ENCODE data around the gene CEP19. TPM values are rescaled to one million over a fixed set of nuclear protein-coding genes. Genes with fewer than 3 reads are reported as not detected.

CEP19 gene
- total and polyA plus RNA-seq, 2 donors from 2014 or later, result 1.5 to 2.6 TPM

GRCh38 chr3:196661400-196661799, 50.6 kb downstream of the CEP19 start:
- TF ChIP-seq CTCF (IDR thresholded peaks at IDR 0.05; ENCODE audit: borderline replicate concordance, extremely low read depth, insufficient read depth), result no peak
- Histone ChIP-seq H3K9me3 (ENCODE audit: control insufficient read depth in 2 of 3, insufficient read depth in 1 of 3, low read length in 3 of 3) (no peaks in the 10 kb centered on the region), H3K4me3 (ENCODE audit: low read length in 3 of 3) (no peak overlapping the region), H3K4me1 (ENCODE audit: control insufficient read depth in 2 of 3, insufficient read depth in 2 of 3, low read depth in 1 of 3, low read length in 3 of 3) (no peaks in the 10 kb centered on the region), H3K27ac (ENCODE audit: low read depth in 2 of 2, low read length in 2 of 2) (no peak overlapping the region), H3K27me3 (ENCODE audit: control insufficient read depth, insufficient read depth, low read length) (no peaks in the 10 kb centered on the region), H3K36me3 (ENCODE audit: control insufficient read depth in 2 of 3, insufficient read depth in 3 of 3, low read length in 3 of 3) (no peaks in the 10 kb centered on the region), H3K9ac (ENCODE audit: low read length in 3 of 3) (no peak overlapping the region)
- DNase-seq (peak in 1 of 5 donors; percentile 53), FAIRE-seq (no peak)
- intact Hi-C loops (cut with DNase I), result no loop called here

GRCh38 chr3:196660381-196661166, 51.5 kb downstream of the CEP19 start:
- DNase-seq, result peak in 3 of 5 donors; percentile 18 to 70 (median 39)
- no peak for TF ChIP-seq CTCF (IDR thresholded peaks at IDR 0.05; ENCODE audit: borderline replicate concordance, extremely low read depth, insufficient read depth)
- no peak overlapping the region for H3K27ac ChIP-seq (ENCODE audit: low read depth in 2 of 2, low read length in 2 of 2)
- no peaks in the 10 kb centered on the region for H3K4me1 ChIP-seq (ENCODE audit: control insufficient read depth in 2 of 3, insufficient read depth in 2 of 3, low read depth in 1 of 3, low read length in 3 of 3)
- no peaks in the 10 kb centered on the region for H3K36me3 ChIP-seq (ENCODE audit: control insufficient read depth in 2 of 3, insufficient read depth in 3 of 3, low read length in 3 of 3)
- H3K9ac ChIP-seq (ENCODE audit: low read length in 3 of 3), result no peak overlapping the region
- H3K4me3 ChIP-seq (ENCODE audit: low read length in 3 of 3), result no peak overlapping the region
- H3K9me3 ChIP-seq (ENCODE audit: control insufficient read depth in 2 of 3, insufficient read depth in 1 of 3, low read length in 3 of 3), result no peaks in the 10 kb centered on the region
- intact Hi-C loops (cut with DNase I), result no loop called here
- H3K27me3 ChIP-seq (ENCODE audit: control insufficient read depth, insufficient read depth, low read length), result no peaks in the 10 kb centered on the region
- no peak for FAIRE-seq

- no peak for FAIRE-seq
Observed at GRCh38 chr3:196659901-196660351, 52.1 kb downstream of the CEP19 start.

More at GRCh38 chr3:196659901-196660351, 52.1 kb downstream of the CEP19 start:
- Histone ChIP-seq H3K4me1 (ENCODE audit: control insufficient read depth in 2 of 3, insufficient read depth in 2 of 3, low read depth in 1 of 3, low read length in 3 of 3) (no peaks in the 10 kb centered on the region), H3K27me3 (ENCODE audit: control insufficient read depth, insufficient read depth, low read length) (no peaks in the 10 kb centered on the region), H3K9me3 (ENCODE audit: control insufficient read depth in 2 of 3, insufficient read depth in 1 of 3, low read length in 3 of 3) (no peaks in the 10 kb centered on the region), H3K27ac (ENCODE audit: low read depth in 2 of 2, low read length in 2 of 2) (no peak overlapping the region), H3K9ac (ENCODE audit: low read length in 3 of 3) (no peak overlapping the region), H3K4me3 (ENCODE audit: low read length in 3 of 3) (no peak overlapping the region), H3K36me3 (ENCODE audit: control insufficient read depth in 2 of 3, insufficient read depth in 3 of 3, low read length in 3 of 3) (no peaks in the 10 kb centered on the region)
- TF ChIP-seq CTCF (IDR thresholded peaks at IDR 0.05; ENCODE audit: borderline replicate concordance, extremely low read depth, insufficient read depth), result no peak
- peak in 1 of 5 donors; percentile 71 for DNase-seq
- intact Hi-C loops (cut with DNase I), result no loop called here

Other genes starting within 250 kb of the CEP19 start
- 19.5 TPM for gene RNF168, start 208.5 kb downstream of the CEP19 start, total RNA-seq
- 3.2 TPM for gene RNF168, start 208.5 kb downstream of the CEP19 start, polyA plus RNA-seq (ENCODE audit: insufficient read depth, low read depth, low replicate concordance)
- gene SMCO1, start 196.9 kb downstream of the CEP19 start, total RNA-seq, result not detected
- not detected for gene SMCO1, start 196.9 kb downstream of the CEP19 start, polyA plus RNA-seq (ENCODE audit: insufficient read depth, low read depth, low replicate concordance)
- 12.3 TPM for gene WDR53, start 143.7 kb downstream of the CEP19 start, total RNA-seq
- gene WDR53, start 143.7 kb downstream of the CEP19 start, polyA plus RNA-seq (ENCODE audit: insufficient read depth, low read depth, low replicate concordance), result 9.0 TPM
- 7.0 TPM for gene FBXO45, start 143.6 kb downstream of the CEP19 start, total RNA-seq
- 2.5 TPM for gene FBXO45, start 143.6 kb downstream of the CEP19 start, polyA plus RNA-seq (ENCODE audit: insufficient read depth, low read depth, low replicate concordance)
- gene NRROS, start 72.6 kb downstream of the CEP19 start, total RNA-seq, result 11.6 TPM
- gene NRROS, start 72.6 kb downstream of the CEP19 start, polyA plus RNA-seq (ENCODE audit: insufficient read depth, low read depth, low replicate concordance), result 2.0 TPM
- 19.6 TPM for gene PIGX, start 127 bp upstream of the CEP19 start, total RNA-seq
- 15.7 TPM for gene PIGX, start 127 bp upstream of the CEP19 start, polyA plus RNA-seq (ENCODE audit: insufficient read depth, low read depth, low replicate concordance)
- 67.1 TPM for gene PAK2, start 27.6 kb upstream of the CEP19 start, total RNA-seq
- 13.4 TPM for gene PAK2, start 27.6 kb upstream of the CEP19 start, polyA plus RNA-seq (ENCODE audit: insufficient read depth, low read depth, low replicate concordance)
- gene SENP5, start 155.7 kb upstream of the CEP19 start, total RNA-seq, result 27.5 TPM
- gene SENP5, start 155.7 kb upstream of the CEP19 start, polyA plus RNA-seq (ENCODE audit: insufficient read depth, low read depth, low replicate concordance), result 5.8 TPM
- 59.9 TPM for gene NCBP2, start 230.3 kb upstream of the CEP19 start, total RNA-seq
- 46.1 TPM for gene NCBP2, start 230.3 kb upstream of the CEP19 start, polyA plus RNA-seq (ENCODE audit: insufficient read depth, low read depth, low replicate concordance)

Measured in kidney (tissue), 14 donors.